Mesenteric fat pad (tissue), 1 donor: Measurements from ENCODE around the gene ARID1A. TPM values are rescaled to one million over a fixed set of nuclear protein-coding genes. Genes with fewer than 3 reads are reported as not detected.

Experiments
- DNase-seq: peaks from one replicate; pipeline ENCODE4 v3.0.0-alpha.2; 2020; ENCODE audit warnings: low spot score
- total RNA-seq: library from RNA; stranded (reverse); fragmentation: NEBNext Ultra II Directional; extraction: Animal tissue kit (Norgen Biotek cat#: 25700); gene quantifications from one replicate; pipeline ENCODE4 v1.2.1, GENCODE V29; 2021
- donor health status: DM: yes; HTN: yes; CAD: no.

Gene ARID1A
- total RNA-seq, 1 donor from 2014 or later = 64.2 TPM

DNA sequence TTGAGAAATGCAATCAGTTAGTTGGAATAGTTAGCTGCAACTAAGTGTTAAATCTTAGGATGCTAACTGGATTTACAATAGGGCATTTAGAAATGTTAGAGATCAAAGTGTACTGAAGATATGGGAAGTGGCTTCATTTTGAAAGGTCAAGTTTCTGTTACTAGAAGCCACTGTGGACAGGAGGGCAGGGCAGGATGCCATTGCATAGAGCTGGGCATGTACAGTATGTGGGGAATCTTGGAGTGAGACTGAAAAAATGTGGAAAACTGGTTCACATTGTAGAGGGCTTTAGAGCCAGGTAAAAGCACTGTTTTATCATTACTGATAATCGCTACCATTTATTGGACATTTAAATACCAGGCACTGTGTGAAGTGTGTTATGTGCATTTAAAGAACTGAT lies 31.0 kb downstream of the ARID1A start:
- DNase-seq = no peak

DNA sequence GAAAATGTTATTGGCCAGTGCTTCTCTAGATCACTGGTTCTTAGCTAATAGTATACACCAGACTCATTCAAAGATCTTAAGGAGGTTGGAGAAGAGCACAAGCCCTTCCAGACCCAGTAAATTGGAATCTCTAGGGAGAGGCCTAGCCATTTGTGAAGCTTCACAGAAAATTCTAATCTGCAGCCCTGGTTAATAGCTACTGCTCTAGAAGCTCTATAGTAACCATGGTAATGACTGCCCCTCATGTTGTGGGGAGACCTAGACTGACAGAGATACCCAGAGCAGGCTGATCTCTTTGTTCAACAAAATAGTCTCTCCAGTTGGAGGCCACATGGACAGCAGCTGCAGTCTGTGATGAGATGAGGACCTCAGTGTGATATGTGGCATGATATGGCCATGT lies 31.7 kb downstream of the ARID1A start:
- no peak for DNase-seq

DNA sequence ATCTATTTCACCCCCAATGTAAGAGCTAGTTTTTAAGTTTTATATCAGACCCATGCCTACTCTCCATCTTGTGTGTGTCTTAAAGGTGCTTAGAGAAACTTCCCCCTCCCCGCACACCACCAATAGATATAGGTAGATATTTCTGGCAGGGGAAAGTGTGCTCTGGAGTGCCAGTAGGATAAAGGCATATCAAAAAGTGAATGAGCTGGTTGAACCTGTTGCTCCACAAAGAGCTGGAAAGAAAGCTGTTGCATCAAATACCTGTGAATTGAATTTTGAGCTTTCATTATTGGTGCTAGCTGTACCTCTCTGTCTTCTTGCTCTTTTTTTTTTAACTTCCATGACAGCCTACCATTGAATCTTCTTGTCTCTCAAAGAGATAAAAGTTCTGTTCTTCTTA lies 32.8 kb downstream of the ARID1A start:
- DNase-seq = no peak

DNA sequence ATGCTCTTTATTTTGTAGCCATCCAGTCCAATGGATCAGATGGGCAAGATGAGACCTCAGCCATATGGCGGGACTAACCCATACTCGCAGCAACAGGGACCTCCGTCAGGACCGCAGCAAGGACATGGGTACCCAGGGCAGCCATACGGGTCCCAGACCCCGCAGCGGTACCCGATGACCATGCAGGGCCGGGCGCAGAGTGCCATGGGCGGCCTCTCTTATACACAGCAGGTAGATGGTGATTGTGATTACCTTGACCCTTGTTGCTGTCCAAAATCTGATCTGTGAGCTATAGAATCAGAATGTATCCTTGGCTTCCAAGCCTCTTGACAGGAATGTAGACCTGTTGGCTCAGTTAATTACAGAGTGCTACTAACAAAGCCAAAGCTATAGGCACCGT lies 33.8 kb downstream of the ARID1A start:
- DNase-seq = no peak

DNA sequence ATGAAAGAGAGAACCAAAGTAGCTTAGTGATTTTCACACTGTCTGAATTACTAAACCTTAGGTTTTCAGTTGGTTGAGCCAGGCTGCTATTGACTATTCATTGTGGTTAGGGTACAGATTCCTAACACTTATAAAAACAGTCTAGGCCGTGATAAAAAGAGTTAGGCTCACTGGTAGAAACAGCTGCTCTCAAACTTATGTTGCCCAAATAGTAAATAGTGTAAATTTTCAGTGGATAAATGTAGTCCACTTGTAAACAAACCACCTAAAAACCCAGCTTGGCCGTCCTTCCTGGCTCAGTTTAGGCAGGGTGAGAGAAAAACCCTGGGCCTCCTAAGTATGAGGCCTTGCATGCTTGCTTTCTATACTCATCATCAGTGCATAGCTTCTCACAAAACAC lies 34.9 kb downstream of the ARID1A start:
- no peak for DNase-seq

DNA sequence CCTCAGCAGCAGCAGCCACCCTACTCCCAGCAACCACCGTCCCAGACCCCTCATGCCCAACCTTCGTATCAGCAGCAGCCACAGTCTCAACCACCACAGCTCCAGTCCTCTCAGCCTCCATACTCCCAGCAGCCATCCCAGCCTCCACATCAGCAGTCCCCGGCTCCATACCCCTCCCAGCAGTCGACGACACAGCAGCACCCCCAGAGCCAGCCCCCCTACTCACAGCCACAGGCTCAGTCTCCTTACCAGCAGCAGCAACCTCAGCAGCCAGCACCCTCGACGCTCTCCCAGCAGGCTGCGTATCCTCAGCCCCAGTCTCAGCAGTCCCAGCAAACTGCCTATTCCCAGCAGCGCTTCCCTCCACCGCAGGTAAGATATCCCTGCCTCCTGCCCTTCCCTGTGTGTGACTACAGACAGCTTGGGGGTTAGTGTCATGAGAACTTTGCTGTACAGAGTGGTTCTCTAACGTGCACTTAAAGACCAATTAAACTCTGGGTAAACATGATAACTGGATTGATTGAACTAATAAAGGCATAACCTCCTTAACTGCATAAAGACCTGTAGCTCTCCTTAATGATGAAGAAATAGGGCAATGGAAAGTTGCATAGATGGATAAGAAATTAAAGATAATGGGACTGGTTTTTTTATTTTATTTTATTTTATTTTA lies 35.6 kb downstream of the ARID1A start:
- DNase-seq = no peak

DNA sequence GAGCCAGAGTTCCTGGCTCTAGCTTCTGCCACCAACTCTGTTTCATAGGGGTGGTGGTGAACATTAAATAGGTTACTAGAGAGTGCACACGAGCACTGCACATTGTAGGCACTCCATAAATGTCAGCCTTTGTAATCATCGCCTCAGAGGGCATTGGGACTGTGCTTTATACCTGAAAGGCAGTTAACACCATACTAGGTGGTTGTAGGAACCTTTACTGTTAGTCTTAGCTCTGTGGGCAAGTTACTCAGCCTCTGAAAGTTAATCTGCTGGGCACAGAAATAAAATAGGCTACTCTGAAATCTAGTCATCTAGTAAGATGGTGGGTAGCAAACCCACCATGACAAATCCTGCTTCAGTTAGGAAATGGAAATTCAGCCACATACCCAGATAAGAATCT lies 37.6 kb downstream of the ARID1A start:
- DNase-seq = no peak

DNA sequence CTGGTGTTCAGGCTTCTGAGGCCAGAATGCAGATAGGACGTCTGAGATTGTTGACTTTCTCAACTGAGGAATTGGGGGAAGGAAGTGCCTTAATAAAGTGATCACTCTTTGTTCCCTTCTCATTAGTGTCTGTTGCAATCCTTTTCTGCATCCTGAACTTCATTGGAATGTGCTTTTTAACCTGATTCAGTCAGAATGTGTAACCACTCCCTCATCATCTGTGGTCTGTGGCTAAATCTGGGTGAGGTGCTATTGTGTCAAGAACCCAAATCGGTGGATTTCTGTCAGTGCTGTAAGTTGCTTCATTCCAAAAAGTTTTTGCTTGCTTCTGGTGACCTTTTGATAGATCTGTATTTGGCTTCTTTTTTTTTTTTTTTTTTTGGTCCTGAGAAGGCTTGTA lies 38.2 kb downstream of the ARID1A start:
- DNase-seq = no peak

DNA sequence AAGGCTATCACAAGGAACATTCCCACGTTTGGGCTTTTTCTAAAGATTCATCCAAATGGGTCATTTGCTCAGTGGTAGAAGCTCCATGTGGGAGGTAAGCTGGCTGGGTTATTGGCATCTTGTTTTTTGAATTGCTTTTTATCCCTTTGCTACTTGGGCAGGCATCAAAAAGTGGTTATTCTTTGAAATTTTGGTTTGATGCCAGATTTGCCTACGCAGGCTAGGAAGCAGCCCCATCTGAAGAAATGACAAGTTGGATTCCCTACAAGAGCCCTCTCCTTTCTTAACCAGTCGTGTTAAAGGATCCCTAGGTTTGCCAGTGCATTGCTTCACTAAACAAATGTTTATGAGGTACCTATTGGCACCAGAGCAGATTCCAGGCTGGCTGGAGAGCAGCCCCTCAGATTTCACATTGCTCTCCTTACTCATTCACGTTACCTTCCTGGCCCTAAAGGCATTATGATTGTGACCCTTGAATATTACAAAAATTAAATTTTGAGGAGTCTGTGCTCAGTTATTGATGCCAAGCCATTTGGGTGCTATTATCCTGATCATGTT lies 38.8 kb downstream of the ARID1A start:
- no peak for DNase-seq

DNA sequence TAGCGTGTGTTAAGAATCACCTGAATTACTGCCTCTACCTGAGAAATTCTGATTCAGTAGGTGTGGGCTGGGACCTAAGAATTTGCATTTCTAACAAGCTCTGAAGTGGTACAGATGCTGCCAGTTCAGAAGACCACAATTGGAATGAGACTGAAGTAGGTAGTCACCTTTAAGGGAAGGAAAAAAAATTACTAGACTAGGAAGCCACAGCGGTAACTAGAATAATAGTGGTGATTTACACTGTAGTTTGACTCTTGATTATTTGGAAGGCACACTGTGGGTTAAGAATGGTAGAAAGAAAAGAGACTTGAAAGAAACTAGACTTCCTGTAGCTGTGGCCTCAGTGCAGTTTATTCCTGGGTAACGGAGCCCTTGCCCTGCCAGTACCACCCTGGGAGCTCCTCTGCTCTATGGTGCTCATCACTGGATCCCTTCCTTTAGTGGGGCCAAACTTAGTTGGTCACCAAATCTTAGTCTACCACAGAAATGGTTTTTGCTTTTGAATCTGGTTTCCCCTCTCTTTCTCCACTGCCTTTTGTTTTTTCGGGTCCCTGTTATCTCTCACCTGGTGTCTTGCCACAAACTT lies 43.6 kb downstream of the ARID1A start:
- DNase-seq = no peak

DNA sequence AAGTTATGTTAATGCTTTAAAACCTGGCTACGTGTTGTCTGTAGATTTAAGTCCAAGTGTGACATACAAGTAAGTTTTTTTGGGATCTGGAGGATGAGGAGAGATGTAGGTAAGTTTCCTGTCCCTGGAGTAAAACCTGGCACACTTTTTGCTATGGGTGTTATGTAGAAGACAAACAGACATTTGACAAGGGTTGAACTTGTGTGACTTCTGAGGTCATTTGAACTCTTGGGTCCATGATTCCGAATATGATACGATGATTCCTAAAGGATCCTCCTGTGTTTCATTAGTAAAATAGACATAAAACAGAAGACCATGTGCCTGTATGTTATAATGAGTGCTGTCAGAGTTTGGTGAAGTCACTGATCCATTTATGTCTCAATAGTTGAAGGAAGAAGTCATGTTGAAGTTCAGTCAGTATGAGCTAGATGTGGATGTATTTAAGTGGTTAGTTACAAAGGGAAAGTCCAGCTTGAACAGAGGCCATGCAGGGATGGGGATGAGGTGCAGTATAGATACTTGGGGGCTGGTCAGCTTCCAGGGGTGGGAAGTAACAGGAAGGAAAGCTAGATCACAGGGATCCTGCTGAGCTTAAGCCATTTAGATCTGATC lies 44.3 kb downstream of the ARID1A start:
- DNase-seq = no peak

DNA sequence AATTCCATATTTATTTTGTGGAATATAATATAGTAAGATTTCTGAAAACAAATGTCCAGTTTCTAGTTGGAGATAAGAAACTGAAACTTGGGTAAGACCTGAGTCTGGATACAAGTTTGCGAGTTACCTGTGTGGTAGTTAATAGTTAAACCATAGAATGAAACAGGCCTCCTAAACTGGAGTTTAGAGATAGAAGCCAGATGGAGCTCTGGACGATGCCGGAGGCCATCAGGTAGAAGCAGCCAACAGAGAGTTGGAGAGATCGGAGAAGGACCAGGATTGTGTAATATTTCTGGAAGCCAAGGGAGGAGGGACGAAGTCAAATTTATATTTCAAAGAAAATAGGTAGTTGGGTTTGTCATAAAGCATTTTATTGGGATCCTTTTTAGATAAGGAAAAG lies 45.1 kb downstream of the ARID1A start:
- DNase-seq = no peak

DNA sequence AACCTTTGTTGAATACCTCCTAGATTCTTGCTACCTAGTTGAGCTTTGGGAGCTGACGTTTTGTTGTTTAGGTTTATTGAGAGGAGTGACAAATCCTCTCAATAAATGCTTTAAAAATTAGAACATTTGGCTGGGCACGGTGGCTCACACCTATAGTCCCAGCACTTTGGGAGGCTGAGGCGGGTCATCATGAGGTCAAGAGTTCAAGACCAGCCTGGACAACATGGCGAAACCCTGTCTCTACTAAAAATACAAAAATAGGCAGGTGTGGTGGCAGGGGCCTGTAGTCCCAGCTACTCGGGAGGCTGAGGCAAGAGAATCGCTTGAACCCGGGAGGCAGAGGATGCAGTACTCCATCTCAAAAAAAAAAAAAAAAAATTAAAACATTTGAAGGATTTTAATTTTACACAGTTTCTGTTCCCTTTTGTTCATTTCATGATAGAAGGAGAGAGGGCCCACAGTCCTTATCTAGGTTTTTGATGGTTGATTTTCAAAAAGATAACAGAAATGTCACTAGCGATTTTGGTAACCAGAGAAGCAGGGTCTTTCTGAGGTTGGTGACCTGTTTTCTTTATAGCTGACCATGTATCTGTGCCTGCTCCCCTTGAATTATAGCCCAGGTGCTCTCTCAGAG lies 47.7 kb downstream of the ARID1A start:
- no peak for DNase-seq

DNA sequence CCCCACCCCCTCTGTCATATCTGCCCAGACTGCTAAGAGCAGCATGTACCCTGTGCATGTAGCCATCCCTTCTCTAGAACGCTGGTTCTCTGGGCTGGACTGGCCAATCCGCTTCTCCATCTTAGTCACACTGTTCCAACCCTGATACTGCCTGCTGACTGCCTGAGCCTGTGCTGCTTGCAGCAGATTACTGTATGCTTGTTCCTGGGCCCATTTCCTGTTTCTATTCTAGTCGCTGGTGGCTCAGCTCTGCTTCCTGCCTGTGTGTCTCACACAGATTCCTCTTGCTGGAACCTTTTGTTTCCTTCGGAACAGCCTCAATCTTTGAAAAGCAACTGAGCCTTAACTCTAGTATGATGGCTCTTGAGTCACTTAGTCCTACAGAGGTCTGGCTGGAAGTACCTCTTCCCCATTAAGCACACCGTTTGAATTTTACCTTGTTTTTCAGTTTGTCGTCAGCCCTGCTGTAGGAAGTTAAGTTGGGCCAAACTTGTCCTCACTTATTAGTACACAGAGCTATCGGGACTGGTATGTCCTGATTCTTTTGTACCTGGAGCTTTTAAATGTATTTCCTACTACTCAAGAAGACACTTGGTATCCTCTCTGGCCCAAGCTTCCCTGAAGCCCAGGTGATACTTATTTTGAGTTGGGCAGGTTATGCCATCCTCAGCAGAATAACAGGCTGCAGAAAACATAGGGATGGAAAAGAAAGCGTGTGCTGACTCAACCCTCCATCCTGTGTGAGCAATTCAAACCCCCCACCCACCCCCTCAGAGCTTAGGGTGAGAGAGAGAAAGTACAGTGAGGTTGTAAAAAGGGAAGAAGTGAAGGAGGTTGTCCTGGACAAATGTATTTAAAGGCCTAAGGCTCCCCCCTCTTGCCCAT lies 48.5 kb downstream of the ARID1A start:
- no peak for DNase-seq

DNA sequence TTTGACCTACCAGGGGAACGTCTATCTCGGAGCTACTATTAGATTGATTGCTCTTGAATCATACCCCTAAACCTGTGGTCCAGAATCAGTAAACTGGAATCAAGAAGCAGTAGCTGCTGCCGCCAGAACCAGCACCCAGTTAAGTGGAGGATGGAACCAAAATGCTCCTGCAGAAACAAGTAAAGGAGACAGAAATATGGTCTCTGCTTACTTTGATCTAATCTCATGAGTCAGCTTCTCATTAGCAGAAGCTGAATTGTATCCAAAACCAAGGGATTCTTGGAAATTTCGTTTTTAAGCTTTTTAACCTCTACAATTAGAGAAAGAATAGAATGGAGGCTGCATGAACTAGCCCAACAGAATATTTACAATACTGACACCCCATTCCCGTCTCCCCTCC lies 49.4 kb downstream of the ARID1A start:
- DNase-seq = no peak

DNA sequence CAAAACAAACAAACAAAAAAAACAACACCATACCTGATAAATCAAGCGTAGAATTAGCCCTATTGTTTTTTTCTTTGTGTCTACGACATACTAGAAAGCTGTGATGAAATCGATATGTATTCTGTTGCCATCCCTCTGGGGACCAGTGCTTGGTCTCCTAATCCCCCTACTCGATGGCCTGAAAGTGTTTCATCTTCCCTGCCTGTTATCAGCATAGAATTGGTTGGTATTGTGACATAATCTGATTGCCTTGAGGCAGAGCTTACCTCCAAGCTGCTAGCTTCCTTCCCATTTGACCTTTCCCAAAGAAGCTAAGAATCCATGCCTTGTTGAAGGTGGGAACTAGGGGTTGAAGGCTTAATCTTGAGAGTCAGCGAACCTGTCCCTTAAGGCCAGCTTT lies 51.2 kb downstream of the ARID1A start:
- no peak for DNase-seq

DNA sequence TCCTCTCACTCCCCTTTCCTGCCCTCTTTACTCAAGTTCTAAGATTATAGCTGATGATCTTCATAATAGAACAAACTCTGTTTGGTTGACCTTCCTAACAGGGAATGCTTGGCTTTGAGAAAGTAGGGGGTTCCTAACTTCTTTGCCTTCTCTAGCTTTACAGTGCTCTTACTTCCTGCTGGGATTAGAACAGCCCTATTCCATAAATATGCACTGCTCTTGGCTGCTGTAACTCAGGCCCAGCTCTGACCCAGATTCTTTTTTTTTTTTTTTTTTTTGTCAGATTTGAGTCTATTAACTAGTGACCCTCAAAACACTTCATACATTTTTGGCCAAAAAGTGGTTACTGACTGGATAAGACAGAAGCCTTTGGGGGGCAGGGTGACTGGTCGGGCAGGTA lies 52.5 kb downstream of the ARID1A start:
- DNase-seq = no peak

DNA sequence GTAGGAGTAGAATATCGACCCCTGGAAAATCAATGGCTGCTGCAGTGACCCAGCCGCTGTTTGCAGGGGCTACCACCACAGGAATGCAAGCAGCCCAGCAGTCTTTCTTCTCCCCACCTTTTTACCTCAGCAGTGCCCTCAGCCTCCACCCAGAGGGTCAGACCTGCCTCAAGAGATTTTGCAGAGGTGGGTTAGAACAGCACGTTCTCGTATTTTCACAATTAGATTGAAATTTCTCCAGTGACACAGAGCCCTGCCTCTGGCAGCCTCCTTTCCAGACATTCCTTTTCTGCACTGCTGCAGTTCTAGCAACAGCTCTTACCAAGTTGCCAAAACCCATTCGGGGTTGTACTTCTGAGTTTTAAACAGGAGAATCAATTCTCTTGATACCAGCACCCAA lies 53.6 kb downstream of the ARID1A start:
- DNase-seq = no peak

DNA sequence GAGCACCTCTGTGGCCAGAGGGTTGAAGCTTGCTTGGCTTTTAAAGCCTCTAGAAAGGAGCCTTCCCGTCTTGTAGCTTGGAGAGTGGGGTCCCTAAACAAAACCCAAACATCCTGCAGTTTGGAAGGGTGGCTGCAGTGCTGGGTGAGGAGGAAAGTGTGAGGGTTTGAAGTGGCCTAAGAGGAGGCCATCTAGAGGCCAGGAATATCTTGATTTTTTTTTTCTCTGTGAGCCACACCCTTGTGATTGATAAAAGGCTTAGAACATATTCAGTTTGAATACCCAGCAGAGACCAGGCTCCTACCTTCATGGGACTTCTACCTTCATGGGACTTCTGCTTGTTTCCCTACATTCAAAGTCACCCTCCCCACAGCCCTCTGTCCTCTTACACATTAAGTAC lies 54.6 kb downstream of the ARID1A start:
- DNase-seq = no peak

DNA sequence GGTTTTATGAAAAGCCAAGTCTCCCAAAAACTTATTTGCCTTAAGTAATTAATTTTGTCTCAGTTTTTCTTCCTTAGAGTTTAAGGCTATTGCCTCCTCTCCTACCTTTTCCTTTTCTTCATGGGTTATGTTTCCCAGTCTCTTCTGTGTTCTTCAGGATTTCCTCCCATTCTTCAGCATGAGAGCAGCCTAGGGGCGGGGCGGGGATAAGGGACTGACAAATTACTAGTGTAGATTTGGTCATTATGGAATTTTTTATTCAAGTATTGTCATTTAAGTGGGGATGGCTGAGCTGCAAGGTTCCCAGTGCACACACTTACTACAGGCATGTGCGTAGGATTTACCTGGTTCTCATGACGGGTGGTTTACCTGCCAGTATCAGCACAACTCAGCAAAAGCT lies 56.7 kb downstream of the ARID1A start:
- DNase-seq = no peak
